Measurements from ENCODE around the gene NARF.

GRCh38 chr17:82525712-82526111 lies 67.2 kb downstream of the NARF start:
- no peak for TF ChIP-seq POLR2AphosphoS5 (IDR thresholded peaks at IDR 0.05)
- no peak for TF ChIP-seq POLR2A (IDR thresholded peaks at IDR 0.05)

All from transverse colon (tissue), 3 donors.